T-cell (primary cell): Measurements from ENCODE around the gene WASL. TPM values are rescaled to one million over a fixed set of nuclear protein-coding genes. Genes with fewer than 3 reads are reported as not detected.
A peak's percentile ranks its signal among the peaks of the same experiment; 100 is the strongest.
"Not testable (repeated sequence)": the region's sequence is repeated elsewhere in the genome, so short reads cannot be mapped to it uniquely, and the experiment has no call there.

Experiments
- ATAC-seq, 4 experiments: fragments of 200-7000 bp in 3 of 4; fragments of 150-1000 bp in 1 of 4; cut with Tn5 transposase; replicated peaks in 1 of 4; 1 replicate in 3 of 4; 2 replicates in 1 of 4; pipeline ENCODE4 v1.10.0; 2021; ENCODE audit warnings: moderate library complexity in 3 of 4, mild to moderate bottlenecking in 2 of 4, moderate number of reproducible peaks in 1 of 4
- CTCF ChIA-PET, 2 donors: fragments of 300-600 bp; sonication (Branson Sonifier 250); formaldehyde crosslinking; loops; one replicate each; lab custom pipeline; 2022; ENCODE audit warnings: antibody characterized with exemption in 2 of 2; lab: Charles Lee
- POLR2A ChIA-PET, 2 donors: fragments of 300-600 bp; sonication (Branson Sonifier 250); formaldehyde crosslinking; loops; one replicate each; lab custom pipeline; 2022; ENCODE audit warnings: antibody characterized with exemption in 2 of 2; lab: Charles Lee
- DNase-seq, 35 experiments: peaks; one replicate each; pipeline versions ENCODE4 v3.0.0 to v3.0.0-alpha.2; 2013 to 2023
- H3K27ac ChIP-seq: one replicate; pipeline ENCODE4 v1.5.1; 2013; ENCODE audit warnings: low read length
- H3K27me3 ChIP-seq, 2 experiments: replicated peaks in 1 of 2; 1 replicate in 1 of 2; 2 replicates in 1 of 2; pipeline versions ENCODE4 v1.6.1 to v1.7.0; 2013; ENCODE audit warnings: low read length in 1 of 2, mixed read lengths in 1 of 2; ENCODE audit not compliant: control insufficient read depth in 2 of 2, insufficient read depth in 2 of 2; ENCODE audit errors: extremely low read depth in 1 of 2
- H3K36me3 ChIP-seq, 2 donors: 1 replicate in 1 of 2; 2 replicates in 1 of 2; pipeline versions ENCODE4 v1.6.1 to v1.7.0; 2013; ENCODE audit warnings: low read length in 1 of 2; ENCODE audit not compliant: control insufficient read depth in 2 of 2, insufficient read depth in 1 of 2; ENCODE audit errors: extremely low read depth in 1 of 2
- H3K4me1 ChIP-seq, 2 experiments: 1 replicate in 1 of 2; 2 replicates in 1 of 2; pipeline versions ENCODE4 v1.6.1 to v1.7.0; 2013; ENCODE audit warnings: low read length in 2 of 2, mixed read lengths in 1 of 2; ENCODE audit not compliant: insufficient read depth in 2 of 2, control insufficient read depth in 1 of 2; ENCODE audit errors: extremely low read depth in 1 of 2
- H3K4me3 ChIP-seq, 2 donors: 1 replicate in 1 of 2; 2 replicates in 1 of 2; pipeline versions ENCODE4 v1.5.1 to v1.7.0; 2013; ENCODE audit warnings: mild to moderate bottlenecking in 2 of 2, low read length in 1 of 2, moderate library complexity in 1 of 2; ENCODE audit not compliant: control insufficient read depth in 1 of 2; ENCODE audit errors: extremely low read depth in 1 of 2
- H3K9me3 ChIP-seq: 2 replicates; pipeline ENCODE4 v1.7.0; 2013
- H3K27ac Mint-ChIP-seq, 2 donors: one replicate each; pipeline ENCODE4 v1.8.0; 2020 to 2021; ENCODE audit warnings: mild to moderate bottlenecking in 2 of 2, mixed read lengths in 2 of 2
- H3K27me3 Mint-ChIP-seq, 2 donors: one replicate each; pipeline ENCODE4 v1.8.0; 2021 to 2022; ENCODE audit warnings: mixed read lengths in 2 of 2
- H3K36me3 Mint-ChIP-seq: one replicate; pipeline ENCODE4 v1.8.0; 2021; ENCODE audit warnings: mixed read lengths
- H3K4me1 Mint-ChIP-seq, 3 donors: one replicate each; pipeline ENCODE4 v1.8.0; 2020 to 2022; ENCODE audit warnings: mixed read lengths in 3 of 3, mild to moderate bottlenecking in 1 of 3
- H3K4me3 Mint-ChIP-seq, 3 donors: one replicate each; pipeline ENCODE4 v1.8.0; 2020 to 2022; ENCODE audit warnings: mild to moderate bottlenecking in 3 of 3, mixed read lengths in 3 of 3, moderate library complexity in 3 of 3
- H3K9me3 Mint-ChIP-seq, 3 donors: one replicate each; pipeline ENCODE4 v1.8.0; 2020 to 2022; ENCODE audit warnings: mixed read lengths in 3 of 3
- WGBS: methylation state at CpG from one replicate; pipeline ENCODE4 v1.1.5; 2013; ENCODE audit warnings: missing lambda C conversion rate; ENCODE audit not compliant: insufficient coverage; 5-methylcytosine and 5-hydroxymethylcytosine counted together
- total RNA-seq, 35 experiments: library from RNA in 6 of 35; stranded (reverse) in 6 of 35; fragments of 120-200 nt in 1 of 35; gene quantifications; one replicate each; pipeline versions ENCODE4 v1.2.1 to v1.2.4 and lab custom pipeline; 2013 to 2026

WASL gene
- total RNA-seq (10 to 100 TPM in 2 of 5 donors, 1 to 10 TPM in 3; 9.1 to 12.2 (median 9.8) TPM), total RNA-seq (lab: John Stamatoyannopoulos, UW) (9.2 to 28.8 (median 20.8) reads per million in 29 experiments)
- total RNA-seq (2013) = 9.8 TPM

GRCh38 chr7:123748734-123749536, at the start of gene WASL:
WASL (minus strand) TSS chr7:123749003; CDS start chr7:123748734, 269 bp downstream.
- Mint-ChIP-seq H3K4me3 (peak within 1 kb of the TSS; percentile 94 to 98 (median 95)), H3K4me1 (peaks cover 61 to 67% (median 63%) of the 10 kb centered on the region in 3 donors), H3K9me3 (no peaks in the 10 kb centered on the region), H3K27me3 (no peaks in the 10 kb centered on the region), H3K36me3 (peaks cover 3% of the 10 kb centered on the region), H3K27ac (peak within 1 kb of the TSS; percentile 93 to 97)
- no peaks in the 10 kb centered on the region for H3K9me3 ChIP-seq
- CTCF ChIA-PET = interaction anchor here (0.7 to 1.5 kb wide), 10 partner anchors 8 to 256 kb away, joined by 3 to 7 read pairs (median 4); partner anchors contain the start of gene NDUFA5 (in 1 of the 2)
- no peaks in the 10 kb centered on the region for H3K36me3 ChIP-seq
- H3K27ac ChIP-seq = peak within 1 kb of the TSS; percentile 94
- peak within 1 kb of the TSS; percentile 91 to 99 for H3K4me3 ChIP-seq
- POLR2A ChIA-PET = interaction anchor here in 1 of 2 donors (0.6 to 2.4 kb wide), 2 partner anchors 16 to 191 kb away, joined by 4 to 16 read pairs; partner anchors contain the start of gene NDUFA5
- peaks cover 15 to 23% of the 10 kb centered on the region in 2 experiments for H3K4me1 ChIP-seq
- peak; percentile 62 to 93 (median 82) for DNase-seq
- peaks cover 0 to 3% of the 10 kb centered on the region in 2 experiments for H3K27me3 ChIP-seq
- ATAC-seq = peak; percentile 83 to 85 (median 84)
- under 1% methylated on average over 85 of the region's 93 CpGs for WGBS

DNA sequence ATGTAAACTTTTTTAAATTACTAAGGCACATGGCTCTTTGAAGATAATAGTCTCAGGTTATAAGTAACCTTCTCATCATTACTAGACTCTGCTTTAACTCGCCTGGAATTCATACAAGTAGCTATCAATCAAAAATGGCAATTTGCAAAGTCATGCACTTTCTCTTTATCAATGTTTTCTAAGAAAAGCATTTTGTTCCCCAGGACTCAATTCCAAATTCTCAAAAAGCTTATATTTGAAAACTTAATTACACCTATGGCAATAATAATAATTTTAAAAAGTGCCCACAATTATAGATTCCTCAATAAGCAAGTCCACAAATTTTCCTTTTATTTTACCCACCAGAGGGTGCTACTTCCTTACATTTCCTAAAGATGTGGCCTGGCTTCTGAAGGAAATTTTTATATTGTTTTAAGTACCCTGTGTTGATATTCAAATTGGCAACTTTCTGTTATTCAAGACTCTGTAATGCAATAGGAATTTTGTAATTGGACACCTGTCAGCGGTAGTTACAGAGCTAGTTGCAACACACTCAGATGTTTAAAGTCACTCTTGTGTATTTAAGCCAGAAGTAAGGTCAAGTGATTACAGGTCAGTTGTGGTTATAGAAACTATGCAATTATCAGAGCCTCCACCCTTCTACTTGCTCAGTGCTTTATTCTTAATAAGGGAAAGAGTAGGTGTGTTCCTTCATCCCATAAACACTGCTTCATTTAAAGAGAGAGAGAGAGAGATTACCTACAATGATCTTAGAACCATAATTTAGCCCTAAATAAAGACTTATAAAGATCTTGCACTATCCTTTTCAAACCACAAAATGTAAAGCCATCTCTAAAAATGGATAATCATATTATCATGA, 49.1 kb upstream of the WASL start:
- no peaks in the 10 kb centered on the region for H3K9me3 Mint-ChIP-seq
- no peak overlapping the region for H3K27ac Mint-ChIP-seq
- ATAC-seq = no peak
- WGBS = 100% methylated on average over 1 of the region's 2 CpGs
- H3K27me3 Mint-ChIP-seq = peaks cover 0 to 5% of the 10 kb centered on the region in 2 donors
- ChIA-PET POLR2A (interaction anchor here in 1 of 2 donors (0.6 kb wide), 1 partner anchor 88 kb away, joined by 5 read pairs; no protein-coding TSS in a partner anchor), CTCF (interaction anchor here (1.0 to 1.4 kb wide), 4 partner anchors 8 to 52 kb away, joined by 3 to 4 read pairs (median 4); partner anchors contain the start of gene WASL (in 1 of the 2))
- DNase-seq = peak in 1 of 35 experiments; percentile 19
- H3K27me3 ChIP-seq = peaks cover 0 to 2% of the 10 kb centered on the region in 2 experiments
- H3K9me3 ChIP-seq = no peaks in the 10 kb centered on the region
- no peaks in the 10 kb centered on the region for H3K4me1 ChIP-seq
- no peak overlapping the region for H3K4me3 ChIP-seq
- no peaks in the 10 kb centered on the region for H3K36me3 Mint-ChIP-seq
- H3K4me1 Mint-ChIP-seq = no peaks in the 10 kb centered on the region
- no peaks in the 10 kb centered on the region for H3K36me3 ChIP-seq
- no peak overlapping the region for H3K4me3 Mint-ChIP-seq
- no peak overlapping the region for H3K27ac ChIP-seq

GRCh38 chr7:123796568-123796967, 47.8 kb upstream of the WASL start:
- Mint-ChIP-seq H3K4me3 (no peak overlapping the region), H3K27me3 (peaks cover 0 to 5% of the 10 kb centered on the region in 2 donors), H3K27ac (no peak overlapping the region), H3K4me1 (no peaks in the 10 kb centered on the region), H3K36me3 (no peaks in the 10 kb centered on the region), H3K9me3 (no peaks in the 10 kb centered on the region)
- Histone ChIP-seq H3K27me3 (no peaks in the 10 kb centered on the region), H3K27ac (no peak overlapping the region), H3K4me1 (no peaks in the 10 kb centered on the region), H3K36me3 (no peaks in the 10 kb centered on the region), H3K4me3 (no peak overlapping the region), H3K9me3 (no peaks in the 10 kb centered on the region)
- POLR2A ChIA-PET = no interaction called here
- CTCF ChIA-PET = interaction anchor here in 1 of 2 donors (0.6 kb wide), 1 partner anchor 70 kb away, joined by 10 read pairs; no protein-coding TSS in a partner anchor
- DNase-seq (no peak), ATAC-seq (no peak)
- no CpG with 5 or more reads among the region's 1 CpG for WGBS

DNA sequence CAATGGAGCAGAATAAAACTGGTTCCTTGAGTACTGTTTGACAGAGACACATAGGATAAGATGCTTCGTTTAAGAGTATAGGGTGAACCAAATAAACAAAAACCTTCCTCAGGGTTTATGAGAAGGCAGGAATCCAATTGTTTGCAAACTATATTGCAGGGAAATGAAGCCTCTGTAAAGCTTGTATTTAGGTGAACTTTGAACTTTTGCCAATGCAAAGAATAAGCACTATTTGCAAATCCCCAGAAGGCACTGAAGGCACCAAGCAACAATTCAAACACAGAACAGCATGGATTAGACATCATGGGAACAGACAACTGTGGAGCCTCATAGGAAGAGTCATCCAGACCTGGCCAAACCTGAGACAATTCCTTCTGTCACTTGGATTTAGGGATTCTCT, 47.1 kb upstream of the WASL start:
- Mint-ChIP-seq H3K27ac (no peak overlapping the region), H3K4me1 (no peaks in the 10 kb centered on the region), H3K4me3 (no peak overlapping the region), H3K27me3 (peaks cover 0 to 5% of the 10 kb centered on the region in 2 donors), H3K9me3 (no peaks in the 10 kb centered on the region), H3K36me3 (no peaks in the 10 kb centered on the region)
- WGBS = no CpG with 5 or more reads among the region's 1 CpG
- Histone ChIP-seq H3K36me3 (no peaks in the 10 kb centered on the region), H3K27me3 (no peaks in the 10 kb centered on the region), H3K4me1 (no peaks in the 10 kb centered on the region), H3K9me3 (no peaks in the 10 kb centered on the region), H3K4me3 (no peak overlapping the region), H3K27ac (no peak overlapping the region)
- POLR2A ChIA-PET = no interaction called here
- CTCF ChIA-PET = no interaction called here
- DNase-seq (no peak), ATAC-seq (no peak)

DNA sequence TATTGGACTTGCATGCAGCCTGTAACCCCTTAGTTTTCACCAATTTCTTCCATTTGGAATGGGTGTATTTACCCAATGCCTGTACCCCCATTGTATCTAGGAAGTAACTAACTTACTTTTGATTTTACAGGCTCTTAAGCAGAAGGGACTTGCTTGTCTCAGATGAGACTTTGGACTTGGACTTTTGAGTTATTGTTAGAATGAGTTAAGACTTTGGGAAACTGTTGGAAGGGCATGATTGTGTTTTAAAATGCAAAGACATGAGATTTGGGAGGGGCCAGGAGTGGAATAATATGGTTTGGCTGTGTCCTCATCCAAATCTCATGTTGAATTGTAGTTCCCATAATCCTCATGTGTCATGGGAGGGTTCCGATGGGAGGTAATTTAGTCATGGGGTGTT, 46.3 kb upstream of the WASL start:
- H3K9me3 Mint-ChIP-seq, H3K4me1 ChIP-seq, CTCF ChIA-PET, H3K4me3 Mint-ChIP-seq, H3K4me1 Mint-ChIP-seq, POLR2A ChIA-PET, H3K9me3 ChIP-seq, H3K4me3 ChIP-seq, H3K27ac ChIP-seq, H3K36me3 ChIP-seq, H3K27ac Mint-ChIP-seq, ATAC-seq, H3K27me3 ChIP-seq, H3K36me3 Mint-ChIP-seq, DNase-seq, H3K27me3 Mint-ChIP-seq: not testable (repeated sequence)
- no CpG with 5 or more reads among the region's 1 CpG for WGBS

- Histone ChIP-seq H3K27ac (no peak overlapping the region), H3K36me3 (no peaks in the 10 kb centered on the region), H3K9me3 (no peaks in the 10 kb centered on the region), H3K4me3 (no peak overlapping the region), H3K4me1 (no peaks in the 10 kb centered on the region), H3K27me3 (no peaks in the 10 kb centered on the region)
- Mint-ChIP-seq H3K27ac (no peak overlapping the region), H3K27me3 (peaks cover 0 to 5% of the 10 kb centered on the region in 2 donors), H3K4me1 (no peaks in the 10 kb centered on the region), H3K36me3 (no peaks in the 10 kb centered on the region), H3K9me3 (no peaks in the 10 kb centered on the region), H3K4me3 (no peak overlapping the region)
- no peak for ATAC-seq
- POLR2A ChIA-PET = no interaction called here
- CTCF ChIA-PET = no interaction called here
- no peak for DNase-seq
- no CpG with 5 or more reads among the region's 1 CpG for WGBS
Measured at GRCh38 chr7:123792547-123792946, 43.7 kb upstream of the WASL start.
